OCI-LY1 (cell line): ENCODE results near the gene MLLT3.

Source experiments
- H2AFZ ChIP-seq: fragments of 200-600 bp; sonication (generic), shearing (Covaris generic); 2 replicates; pipeline ENCODE4 v1.6.0; 2014; ENCODE audit warnings: antibody characterized with exemption, mild to moderate bottlenecking, low read length
- H3F3A ChIP-seq: fragments of 200-600 bp; sonication (generic), shearing (Covaris generic); 2 replicates; pipeline ENCODE4 v1.6.0; 2014; ENCODE audit warnings: mild to moderate bottlenecking, antibody characterized with exemption, low read length, moderate library complexity; ENCODE audit not compliant: insufficient read depth
- H3K27ac ChIP-seq: fragments of 200-600 bp; sonication (generic); 2 replicates; pipeline ENCODE4 v1.5.1; 2014; ENCODE audit warnings: low read length, mixed run types, mild to moderate bottlenecking, low read depth; ENCODE audit not compliant: poor library complexity, severe bottlenecking
- H3K27me3 ChIP-seq: fragments of 200-600 bp; sonication (generic); 2 replicates; pipeline ENCODE4 v1.6.0; 2014; ENCODE audit warnings: antibody characterized with exemption, mild to moderate bottlenecking, low read length, moderate library complexity; ENCODE audit not compliant: insufficient read depth
- H3K36me3 ChIP-seq: fragments of 200-600 bp; sonication (generic); 2 replicates; pipeline ENCODE4 v1.6.1; 2014; ENCODE audit warnings: mild to moderate bottlenecking, antibody characterized with exemption, low read length, moderate library complexity, mixed read lengths; ENCODE audit not compliant: insufficient read depth
- H3K4me1 ChIP-seq: fragments of 200-600 bp; sonication (generic); 2 replicates; pipeline ENCODE4 v1.5.1; 2014; ENCODE audit warnings: mild to moderate bottlenecking, low read length, moderate library complexity; ENCODE audit not compliant: insufficient read depth, severe bottlenecking
- H3K4me2 ChIP-seq: fragments of 200-600 bp; sonication (generic), shearing (Covaris generic); 2 replicates; pipeline ENCODE4 v1.6.1; 2014; ENCODE audit warnings: low read length
- H3K4me3 ChIP-seq: fragments of 200-600 bp; sonication (generic); 2 replicates; pipeline ENCODE4 v1.5.1; 2014; ENCODE audit warnings: low read length, low read depth, mild to moderate bottlenecking, mixed read lengths; ENCODE audit not compliant: poor library complexity, severe bottlenecking
- H3K79me2 ChIP-seq: fragments of 200-600 bp; shearing (Covaris generic); 2 replicates; pipeline ENCODE4 v1.6.1; 2016; ENCODE audit warnings: mixed run types, low read length, mixed read lengths; ENCODE audit not compliant: insufficient read depth
- H3K9ac ChIP-seq: fragments of 200-600 bp; sonication (generic), shearing (Covaris generic); 2 replicates; pipeline ENCODE4 v1.6.1; 2014; ENCODE audit warnings: mild to moderate bottlenecking, low read length, mixed read lengths
- H3K9me2 ChIP-seq: fragments of 200-600 bp; sonication (generic), shearing (Covaris generic); 2 replicates; pipeline ENCODE4 v1.6.1; 2014; ENCODE audit warnings: low read depth, mild to moderate bottlenecking, low read length, mixed read lengths
- H3K9me3 ChIP-seq: fragments of 200-600 bp; shearing (Covaris generic); 2 replicates; pipeline ENCODE4 v1.6.1; 2014; ENCODE audit warnings: low read length, mixed read lengths
- H4K20me1 ChIP-seq: fragments of 200-600 bp; sonication (generic), shearing (Covaris generic); 2 replicates; pipeline ENCODE4 v1.6.0; 2016; ENCODE audit warnings: mild to moderate bottlenecking, low read length; ENCODE audit not compliant: insufficient read depth
- CTCF ChIP-seq: fragments of 200-600 bp; sonication (generic), shearing (Covaris generic); IDR thresholded peaks from 2 replicates; pipeline ENCODE4 v1.5.1; 2017; ENCODE audit warnings: mild to moderate bottlenecking, antibody characterized with exemption, low read length, moderate library complexity, mixed read lengths
- EZH2 ChIP-seq: fragments of 200-600 bp; sonication (generic), shearing (Covaris generic); IDR thresholded peaks from 2 replicates; pipeline ENCODE4 v1.8.0; 2017; ENCODE audit warnings: borderline replicate concordance, mixed run types, mild to moderate bottlenecking, antibody characterized with exemption, low read length, moderate library complexity, mixed read lengths

The MLLT3 gene

GRCh38 chr9:20505574-20505973, 116.7 kb downstream of the MLLT3 start:
- Histone ChIP-seq H3K9me2 (no peaks in the 10 kb centered on the region), H3K9ac (no peak overlapping the region), H3K79me2 (no peaks in the 10 kb centered on the region), H3K4me3 (no peak overlapping the region), H3F3A (no peaks in the 10 kb centered on the region), H3K4me2 (no peak overlapping the region), H2AFZ (no peak overlapping the region), H3K9me3 (no peaks in the 10 kb centered on the region), H4K20me1 (no peaks in the 10 kb centered on the region), H3K27me3 (no peaks in the 10 kb centered on the region), H3K36me3 (no peaks in the 10 kb centered on the region), H3K4me1 (no peaks in the 10 kb centered on the region), H3K27ac (no peak overlapping the region)
- TF ChIP-seq CTCF: no peak
- TF ChIP-seq EZH2: no peak

GRCh38 chr9:20504930-20505329, 117.4 kb downstream of the MLLT3 start:
- no peaks in the 10 kb centered on the region for H3K9me3 ChIP-seq
- H3K4me1 ChIP-seq: no peaks in the 10 kb centered on the region
- H3K36me3 ChIP-seq: no peaks in the 10 kb centered on the region
- no peaks in the 10 kb centered on the region for H3K27me3 ChIP-seq
- no peak for TF ChIP-seq EZH2
- no peaks in the 10 kb centered on the region for H3K79me2 ChIP-seq
- no peak overlapping the region for H3K4me3 ChIP-seq
- H3K27ac ChIP-seq: no peak overlapping the region
- H3F3A ChIP-seq: no peaks in the 10 kb centered on the region
- no peak overlapping the region for H2AFZ ChIP-seq
- no peak overlapping the region for H3K4me2 ChIP-seq
- H3K9ac ChIP-seq: no peak overlapping the region
- H4K20me1 ChIP-seq: no peaks in the 10 kb centered on the region
- no peaks in the 10 kb centered on the region for H3K9me2 ChIP-seq

GRCh38 chr9:20500101-20500500, 122.2 kb downstream of the MLLT3 start:
- Histone ChIP-seq H3K4me3 (no peak overlapping the region), H3K9me3 (no peaks in the 10 kb centered on the region), H3K9me2 (no peaks in the 10 kb centered on the region), H2AFZ (no peak overlapping the region), H3K27ac (no peak overlapping the region), H3F3A (no peaks in the 10 kb centered on the region), H3K36me3 (no peaks in the 10 kb centered on the region), H3K4me2 (no peak overlapping the region), H3K9ac (no peak overlapping the region), H3K27me3 (no peaks in the 10 kb centered on the region), H3K79me2 (no peaks in the 10 kb centered on the region), H3K4me1 (no peaks in the 10 kb centered on the region), H4K20me1 (no peaks in the 10 kb centered on the region)
- no peak for TF ChIP-seq EZH2
- TF ChIP-seq CTCF: no peak

GRCh38 chr9:20499013-20499412, 123.3 kb downstream of the MLLT3 start:
- Histone ChIP-seq H4K20me1 (no peaks in the 10 kb centered on the region), H3K9ac (no peak overlapping the region), H2AFZ (no peak overlapping the region), H3K4me1 (no peaks in the 10 kb centered on the region), H3K79me2 (no peaks in the 10 kb centered on the region), H3F3A (no peaks in the 10 kb centered on the region), H3K9me3 (no peaks in the 10 kb centered on the region), H3K9me2 (no peaks in the 10 kb centered on the region), H3K27me3 (no peaks in the 10 kb centered on the region), H3K36me3 (no peaks in the 10 kb centered on the region), H3K27ac (no peak overlapping the region), H3K4me3 (no peak overlapping the region), H3K4me2 (no peak overlapping the region)
- TF ChIP-seq EZH2 (no peak), CTCF (no peak)
